Caco-2 (cell line): ENCODE measurements around the gene VPS50. TPM values are rescaled to one million over a fixed set of nuclear protein-coding genes. Genes with fewer than 3 reads are reported as not detected.

ENCODE experiments used
- BruUV-seq: library from RNA; stranded (reverse); fragments of 400-500 nt; replicated peaks from 2 replicates; lab custom pipeline; 2021; lab: Mats Ljungman, UMichigan
- CTCF ChIA-PET: fragments of 300-600 bp; sonication (Branson Sonifier 250); formaldehyde crosslinking; loops from one replicate; lab custom pipeline; 2022; ENCODE audit warnings: antibody characterized with exemption; lab: Charles Lee
- POLR2A ChIA-PET: fragments of 300-600 bp; sonication (Branson Sonifier 250); formaldehyde crosslinking; loops from one replicate; lab custom pipeline; 2022; ENCODE audit warnings: antibody characterized with exemption; lab: Charles Lee
- DNase-seq, 2 experiments: peaks; one replicate each; pipeline versions ENCODE4 v3.0.0 to v3.0.0-alpha.2; 2020 to 2022
- H3K27me3 ChIP-seq: replicated peaks from 2 replicates; pipeline ENCODE4 v1.6.0; 2011; ENCODE audit warnings: low read length; ENCODE audit not compliant: control insufficient read depth, insufficient read depth
- H3K36me3 ChIP-seq: 2 replicates; pipeline ENCODE4 v1.5.1; 2011; ENCODE audit warnings: low read length; ENCODE audit not compliant: control insufficient read depth, insufficient read depth
- H3K4me1 ChIP-seq: fragments of 250-450 bp; sonication (Bioruptor Pico); 2 replicates; pipeline ENCODE4 v1.5.1; 2020; ENCODE audit warnings: mild to moderate bottlenecking
- H3K4me3 ChIP-seq: 2 replicates; pipeline ENCODE4 v1.5.1; 2011; ENCODE audit warnings: low read depth, mild to moderate bottlenecking, control low read depth, low read length
- H3K9me3 ChIP-seq: fragments of 250-450 bp; sonication (Bioruptor Pico); 2 replicates; pipeline ENCODE4 v1.5.1; 2020; ENCODE audit warnings: mild to moderate bottlenecking, moderate library complexity
- H3K27ac Mint-ChIP-seq: one replicate; pipeline ENCODE4 v1.8.0; 2022; ENCODE audit warnings: mixed read lengths; ENCODE audit not compliant: unreplicated experiment
- H3K27me3 Mint-ChIP-seq: one replicate; pipeline ENCODE4 v1.8.0; 2022; ENCODE audit warnings: mixed read lengths; ENCODE audit not compliant: insufficient read depth, unreplicated experiment
- H3K36me3 Mint-ChIP-seq: one replicate; pipeline ENCODE4 v1.8.0; 2022; ENCODE audit warnings: mild to moderate bottlenecking, mixed read lengths; ENCODE audit not compliant: insufficient read depth, unreplicated experiment
- H3K4me1 Mint-ChIP-seq: one replicate; pipeline ENCODE4 v1.8.0; 2022; ENCODE audit warnings: low read depth, mixed read lengths; ENCODE audit not compliant: unreplicated experiment
- H3K4me3 Mint-ChIP-seq: one replicate; pipeline ENCODE4 v1.8.0; 2022; ENCODE audit warnings: mild to moderate bottlenecking, moderate library complexity, mixed read lengths; ENCODE audit not compliant: unreplicated experiment
- H3K9me3 Mint-ChIP-seq: one replicate; pipeline ENCODE4 v1.8.0; 2022; ENCODE audit warnings: mixed read lengths; ENCODE audit not compliant: unreplicated experiment
- intact Hi-C: fragments of 100-400 bp; cut with micrococcal nuclease; formaldehyde crosslinking; loops from one replicate; pipeline ENCODE4 v1.10.0; 2022; ENCODE audit not compliant: unreplicated experiment
- total RNA-seq: library from RNA; stranded (reverse); gene quantifications from 2 replicates; pipeline ENCODE4 v1.2.3, GENCODE V29; 2022
- TF ChIP-seq, protein P1 (sequence below), 2 experiments: fragments of 200-600 bp in 1 of 2; IDR thresholded peaks; 1 replicate in 1 of 2; 2 replicates in 1 of 2; pipeline versions ENCODE4 v1.5.1 to v1.8.0; 2011 to 2022; ENCODE audit warnings: antibody characterized with exemption in 1 of 2, control low read depth in 1 of 2, inconsistent platforms in 1 of 2, low read depth in 1 of 2, low read length in 1 of 2, mild to moderate bottlenecking in 1 of 2, moderate library complexity in 1 of 2; ENCODE audit not compliant: insufficient read depth in 1 of 2, severe bottlenecking in 1 of 2, unreplicated experiment in 1 of 2

VPS50 gene
- total RNA-seq, 1 experiment from 2014 or later: 40.3 TPM

DNA sequence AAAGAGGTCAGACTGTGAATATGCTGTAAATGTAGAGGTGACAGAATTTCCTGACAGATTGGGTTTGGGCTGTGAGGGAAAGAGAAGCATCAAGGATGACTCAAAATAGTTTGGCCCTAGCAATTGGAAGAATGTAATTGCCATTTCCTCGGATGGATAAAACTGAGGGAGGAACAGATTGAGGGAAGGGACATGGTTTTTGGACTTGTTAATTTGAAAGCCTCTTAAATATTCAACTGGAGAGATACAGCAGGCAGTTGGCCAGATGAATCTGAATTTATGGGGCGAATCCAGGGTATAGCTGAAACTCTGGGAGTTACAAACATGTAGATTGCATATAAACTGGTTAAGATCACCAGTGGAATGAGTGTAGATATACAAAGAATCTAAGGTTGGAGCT, 3.4 kb downstream of the VPS50 start:
- Mint-ChIP-seq H3K9me3 (no peaks in the 10 kb centered on the region), H3K27ac (no peak overlapping the region), H3K4me3 (no peak overlapping the region), H3K4me1 (no peaks in the 10 kb centered on the region), H3K36me3 (no peaks in the 10 kb centered on the region), H3K27me3 (no peaks in the 10 kb centered on the region)
- Histone ChIP-seq H3K4me3 (no peak overlapping the region), H3K36me3 (no peaks in the 10 kb centered on the region), H3K27me3 (no peaks in the 10 kb centered on the region), H3K4me1 (peaks cover 13% of the 10 kb centered on the region; the same call in 1 of the 2 replicates), H3K9me3 (no peaks in the 10 kb centered on the region)
- TF ChIP-seq, protein P1, sequence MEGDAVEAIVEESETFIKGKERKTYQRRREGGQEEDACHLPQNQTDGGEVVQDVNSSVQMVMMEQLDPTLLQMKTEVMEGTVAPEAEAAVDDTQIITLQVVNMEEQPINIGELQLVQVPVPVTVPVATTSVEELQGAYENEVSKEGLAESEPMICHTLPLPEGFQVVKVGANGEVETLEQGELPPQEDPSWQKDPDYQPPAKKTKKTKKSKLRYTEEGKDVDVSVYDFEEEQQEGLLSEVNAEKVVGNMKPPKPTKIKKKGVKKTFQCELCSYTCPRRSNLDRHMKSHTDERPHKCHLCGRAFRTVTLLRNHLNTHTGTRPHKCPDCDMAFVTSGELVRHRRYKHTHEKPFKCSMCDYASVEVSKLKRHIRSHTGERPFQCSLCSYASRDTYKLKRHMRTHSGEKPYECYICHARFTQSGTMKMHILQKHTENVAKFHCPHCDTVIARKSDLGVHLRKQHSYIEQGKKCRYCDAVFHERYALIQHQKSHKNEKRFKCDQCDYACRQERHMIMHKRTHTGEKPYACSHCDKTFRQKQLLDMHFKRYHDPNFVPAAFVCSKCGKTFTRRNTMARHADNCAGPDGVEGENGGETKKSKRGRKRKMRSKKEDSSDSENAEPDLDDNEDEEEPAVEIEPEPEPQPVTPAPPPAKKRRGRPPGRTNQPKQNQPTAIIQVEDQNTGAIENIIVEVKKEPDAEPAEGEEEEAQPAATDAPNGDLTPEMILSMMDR (IDR thresholded peaks at IDR 0.05; ENCODE audit: insufficient read depth in 1 of 2, low read depth in 1 of 2, low read length in 1 of 2, severe bottlenecking in 1 of 2, unreplicated experiment in 1 of 2): no peak
- BruUV-seq: no TSS peak
- ChIA-PET CTCF (no interaction called here), POLR2A (no interaction called here)
- intact Hi-C loops: no loop called here
- no peak for DNase-seq

DNA sequence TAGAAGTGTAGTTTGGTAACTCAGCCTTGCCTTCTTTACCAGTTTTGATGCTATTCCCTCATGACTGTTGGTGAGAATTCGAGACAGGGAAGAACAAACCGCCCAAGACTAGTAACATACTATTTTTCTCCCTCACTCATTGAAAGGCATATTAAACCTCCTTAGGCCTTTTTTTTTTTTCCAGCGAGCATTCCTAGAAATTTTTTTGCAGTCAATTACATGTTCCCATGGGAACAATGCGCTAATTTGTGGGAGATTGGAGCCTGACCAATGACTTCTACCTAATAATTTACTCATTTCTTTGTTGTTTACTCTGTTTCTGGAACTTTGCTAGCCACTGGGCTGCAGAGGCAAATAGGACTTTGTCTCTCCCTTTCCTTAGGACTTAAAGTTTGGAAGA, 6.0 kb downstream of the VPS50 start:
- ChIA-PET POLR2A (no interaction called here), CTCF (no interaction called here)
- Histone ChIP-seq H3K36me3 (no peaks in the 10 kb centered on the region), H3K27me3 (no peaks in the 10 kb centered on the region), H3K4me1 (0 out of 2 replicates have a peak, but pooled peaks cover 5% of the 10 kb centered on the region), H3K4me3 (no peak overlapping the region), H3K9me3 (no peaks in the 10 kb centered on the region)
- no peak overlapping the region for H3K4me3 Mint-ChIP-seq
- TF ChIP-seq, protein P1 (IDR thresholded peaks at IDR 0.05; ENCODE audit: insufficient read depth in 1 of 2, low read depth in 1 of 2, low read length in 1 of 2, severe bottlenecking in 1 of 2, unreplicated experiment in 1 of 2): no peak
- H3K9me3 Mint-ChIP-seq: no peaks in the 10 kb centered on the region
- no peaks in the 10 kb centered on the region for H3K4me1 Mint-ChIP-seq
- H3K36me3 Mint-ChIP-seq: no peaks in the 10 kb centered on the region
- H3K27me3 Mint-ChIP-seq: no peaks in the 10 kb centered on the region
- BruUV-seq: no TSS peak
- no peak for DNase-seq
- intact Hi-C loops: no loop called here
- no peak overlapping the region for H3K27ac Mint-ChIP-seq

DNA sequence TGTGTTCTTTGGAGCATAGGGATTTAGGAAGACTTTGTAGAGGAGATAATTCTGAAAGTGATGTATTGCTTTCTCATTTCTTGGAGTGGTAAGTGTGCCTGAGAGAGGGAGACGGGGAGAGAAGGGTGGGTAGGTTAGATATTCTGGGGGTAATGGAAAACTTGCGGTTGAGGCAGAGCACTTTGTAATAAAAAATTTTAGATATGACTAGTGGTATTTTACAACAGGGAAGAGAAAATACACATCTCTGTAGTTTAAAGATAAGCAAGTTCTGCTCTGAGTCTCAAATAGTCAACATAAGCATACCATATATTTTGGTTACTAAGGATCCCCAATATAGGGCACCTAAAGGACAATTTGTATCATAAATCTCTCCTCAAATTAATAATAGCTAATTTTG, 6.6 kb downstream of the VPS50 start:
- CTCF ChIA-PET: no interaction called here
- no peaks in the 10 kb centered on the region for H3K9me3 ChIP-seq
- DNase-seq: no peak
- Mint-ChIP-seq H3K27ac (no peak overlapping the region), H3K4me3 (no peak overlapping the region), H3K9me3 (no peaks in the 10 kb centered on the region), H3K4me1 (no peaks in the 10 kb centered on the region), H3K36me3 (no peaks in the 10 kb centered on the region), H3K27me3 (no peaks in the 10 kb centered on the region)
- no peaks in the 10 kb centered on the region for H3K36me3 ChIP-seq
- BruUV-seq: no TSS peak
- no peak overlapping the region for H3K4me3 ChIP-seq
- TF ChIP-seq, protein P1 (IDR thresholded peaks at IDR 0.05; ENCODE audit: insufficient read depth in 1 of 2, low read depth in 1 of 2, low read length in 1 of 2, severe bottlenecking in 1 of 2, unreplicated experiment in 1 of 2): no peak
- POLR2A ChIA-PET: no interaction called here
- no peaks in the 10 kb centered on the region for H3K4me1 ChIP-seq
- no peaks in the 10 kb centered on the region for H3K27me3 ChIP-seq
- intact Hi-C loops: no loop called here
